NCI-H1436 treated with DMSO at 0.1 percent for 48 hours (cell line): ENCODE results near the gene GPS1.
"Not testable (repeated sequence)": the region's sequence is repeated elsewhere in the genome, so short reads cannot be mapped to it uniquely, and the experiment has no call there.

Source experiments
- DNase-seq: peaks from one replicate; lab custom pipeline; 2025; lab: John Stamatoyannopoulos, UW

Gene GPS1

DNA sequence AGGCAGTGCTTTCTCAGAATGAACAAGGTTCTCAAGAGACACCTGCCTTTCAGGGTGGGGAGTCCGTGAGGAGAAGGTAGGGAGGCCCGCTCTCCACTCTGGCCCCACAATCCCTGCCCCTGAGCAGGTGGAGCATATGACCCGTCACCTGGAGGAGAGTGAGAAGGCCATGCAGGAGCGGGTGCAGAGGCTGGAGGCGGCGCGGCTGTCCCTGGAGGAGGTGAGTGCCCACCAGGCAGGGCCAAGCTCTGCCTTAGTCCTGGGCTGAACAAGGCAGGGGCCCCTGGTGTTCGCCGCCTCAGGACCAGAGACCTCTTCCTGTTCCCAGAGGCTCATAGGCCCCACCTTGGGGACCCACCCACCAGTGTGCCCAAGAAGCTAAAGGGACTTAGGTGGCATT is 22.7 kb upstream of the GPS1 start:
- no peak for DNase-seq

DNA sequence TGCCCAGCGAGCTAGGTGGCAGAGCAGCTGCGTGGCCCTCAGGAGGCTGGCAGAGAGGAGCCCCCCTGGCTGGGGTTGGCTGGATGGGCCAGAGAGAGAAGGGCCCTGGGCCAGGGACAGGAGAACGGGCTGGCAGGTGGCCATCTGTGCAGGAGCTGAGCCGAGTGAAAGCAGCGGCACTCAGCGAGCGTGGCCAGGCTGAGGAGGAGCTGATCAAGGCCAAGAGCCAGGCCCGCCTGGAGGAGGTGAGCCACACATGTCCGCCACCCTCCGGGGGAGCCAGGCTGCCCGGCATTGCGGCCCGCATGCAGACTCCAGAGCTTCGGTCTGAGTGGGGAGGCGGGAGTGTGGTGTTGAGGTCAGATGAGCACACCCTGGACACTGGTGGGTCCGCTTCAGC is 22.3 kb upstream of the GPS1 start:
- DNase-seq, result no peak

DNA sequence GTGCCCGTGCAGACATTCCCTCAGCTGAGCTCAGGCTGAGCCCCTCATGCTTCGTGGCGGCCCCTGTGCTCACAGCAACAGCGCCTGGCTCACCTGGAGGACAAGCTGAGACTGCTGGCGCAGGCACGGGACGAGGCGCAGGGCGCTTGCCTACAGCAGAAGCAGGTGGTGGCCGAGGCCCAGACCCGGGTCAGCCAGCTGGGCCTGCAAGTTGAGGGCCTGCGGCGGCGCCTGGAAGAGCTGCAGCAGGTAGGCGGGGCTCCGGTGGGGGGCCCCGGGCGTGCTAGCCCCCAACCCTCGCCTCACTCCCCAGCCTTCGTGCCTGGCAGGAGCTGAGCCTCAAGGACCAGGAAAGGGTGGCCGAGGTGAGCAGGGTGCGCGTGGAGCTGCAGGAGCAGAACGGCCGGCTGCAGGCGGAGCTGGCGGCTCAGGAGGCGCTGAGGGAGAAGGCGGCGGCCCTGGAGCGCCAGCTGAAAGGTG is 21.7 kb upstream of the GPS1 start:
- no peak for DNase-seq

GRCh38 chr17:82030470-82031302 is 21.0 kb upstream of the GPS1 start:
- DNase-seq, result no peak

GRCh38 chr17:82031303-82031884 is 20.3 kb upstream of the GPS1 start, which contains the start of gene RAC3:
Gene RAC3, plus strand, starts transcription at chr17:82031678. Its CDS starts 84 bp downstream, at chr17:82031762.
- DNase-seq, result no peak

DNA sequence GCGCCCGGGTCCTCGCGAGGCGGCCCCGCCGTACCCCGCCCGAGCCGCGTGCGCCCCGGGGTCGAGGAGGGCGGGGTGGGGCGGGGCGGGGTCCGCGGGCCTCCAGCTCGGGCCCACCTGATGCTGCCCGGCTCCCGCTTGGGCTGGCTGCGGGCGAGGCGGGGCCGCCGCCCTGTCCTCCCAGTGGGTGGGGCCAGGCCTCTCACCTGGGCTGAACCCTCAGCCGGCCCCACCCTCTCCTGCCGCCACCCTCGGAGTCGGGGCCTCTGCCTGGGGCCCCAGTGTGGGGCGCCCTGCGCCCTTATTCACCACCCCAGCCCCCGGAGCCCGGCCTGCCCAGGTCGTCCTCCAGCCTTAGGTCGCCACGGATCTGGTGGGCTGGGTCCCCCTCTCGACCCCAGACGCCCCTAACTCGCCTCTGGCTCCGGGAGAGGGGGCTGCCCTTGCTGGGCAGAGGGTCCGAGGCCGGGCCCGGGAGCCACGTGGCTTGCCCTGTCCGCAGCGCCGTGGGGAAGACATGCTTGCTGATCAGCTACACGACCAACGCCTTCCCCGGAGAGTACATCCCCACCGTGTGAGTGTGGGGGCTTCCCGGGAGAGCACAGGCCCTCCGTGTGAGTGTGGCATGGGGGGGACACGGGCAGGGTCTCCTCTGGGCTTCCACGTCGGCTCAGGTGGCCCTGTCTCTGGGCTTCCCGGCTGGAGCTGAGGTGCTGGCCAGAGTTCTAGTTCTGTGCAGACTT is 19.6 kb upstream of the GPS1 start:
- DNase-seq, result no peak

GRCh38 chr17:82033359-82034085 is 18.2 kb upstream of the GPS1 start:
- no peak for DNase-seq

DNA sequence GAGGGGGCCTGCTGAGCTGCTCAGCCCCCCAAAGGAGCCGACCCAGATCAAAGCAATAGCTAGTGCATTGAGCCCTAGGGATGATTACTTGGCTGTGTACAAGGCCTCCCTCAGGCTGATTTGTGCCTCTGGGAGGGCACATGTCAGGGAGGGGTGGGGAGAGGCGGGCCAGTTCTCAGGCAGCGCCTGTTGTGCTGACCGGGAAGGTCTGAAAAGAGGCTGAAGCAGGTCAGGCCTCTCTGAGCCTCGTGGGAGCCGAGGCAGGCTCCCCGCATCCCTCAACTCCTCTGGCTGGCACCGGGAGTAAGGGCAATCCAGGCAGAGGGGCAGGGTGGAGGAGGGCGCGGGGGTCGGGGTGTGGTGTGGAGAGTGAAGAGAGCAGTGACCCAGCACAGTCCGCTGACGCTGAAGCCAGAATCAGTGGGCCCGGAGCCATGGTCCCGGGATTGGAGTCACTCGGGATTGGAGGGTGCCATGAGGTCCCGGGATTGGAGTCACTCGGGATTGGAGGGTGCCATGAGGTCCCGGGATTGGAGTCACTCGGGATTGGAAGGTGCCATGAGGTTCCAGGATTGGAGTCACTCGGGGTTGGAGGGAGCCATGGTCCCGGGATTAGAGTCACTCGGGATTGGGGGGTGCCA is 17.2 kb upstream of the GPS1 start:
- no peak for DNase-seq

GRCh38 chr17:82035488-82035887 is 16.2 kb upstream of the GPS1 start:
- DNase-seq, result no peak

DNA sequence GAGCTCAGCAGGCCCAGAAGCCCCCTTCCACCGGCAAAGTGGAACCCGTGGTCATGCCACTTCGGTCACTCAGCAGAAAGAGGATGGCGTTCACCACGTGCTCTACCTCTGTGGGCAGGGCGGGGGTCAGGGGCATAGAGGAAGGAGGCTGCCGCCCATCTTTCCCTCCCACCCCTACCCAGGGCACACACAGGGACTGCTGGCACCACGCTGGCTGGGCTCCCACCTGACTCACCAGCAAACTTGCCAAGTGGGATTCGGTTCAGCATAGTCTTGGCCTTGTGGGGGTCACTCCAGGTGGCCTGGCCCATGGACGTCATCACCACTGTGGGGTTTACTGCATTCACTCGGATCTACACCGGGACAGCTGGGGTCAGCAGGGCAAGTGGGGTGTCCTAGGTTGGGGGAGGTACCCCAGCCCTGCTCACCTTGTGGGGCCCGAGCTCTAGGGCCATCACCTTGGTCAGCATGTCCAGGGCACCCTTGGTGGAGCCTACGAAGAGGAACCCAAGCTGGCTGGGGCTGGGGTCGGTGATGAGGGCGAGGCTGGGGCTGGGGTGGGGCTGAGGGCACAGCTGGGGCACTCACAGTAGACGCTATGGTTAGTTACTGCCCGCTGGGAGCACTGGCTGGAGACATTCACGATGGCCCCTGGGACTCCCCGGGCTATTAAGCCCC is 15.6 kb upstream of the GPS1 start:
- no peak for DNase-seq

- DNase-seq, result no peak
Observed at GRCh38 chr17:82036634-82037091, 15.0 kb upstream of the GPS1 start.

GRCh38 chr17:82037092-82037888 is 14.4 kb upstream of the GPS1 start, which contains the start of gene DCXR:
Gene DCXR, minus strand, starts transcription at chr17:82037697. Its CDS starts 15 bp downstream, at chr17:82037682.
- DNase-seq, result peak; percentile 84

DNA sequence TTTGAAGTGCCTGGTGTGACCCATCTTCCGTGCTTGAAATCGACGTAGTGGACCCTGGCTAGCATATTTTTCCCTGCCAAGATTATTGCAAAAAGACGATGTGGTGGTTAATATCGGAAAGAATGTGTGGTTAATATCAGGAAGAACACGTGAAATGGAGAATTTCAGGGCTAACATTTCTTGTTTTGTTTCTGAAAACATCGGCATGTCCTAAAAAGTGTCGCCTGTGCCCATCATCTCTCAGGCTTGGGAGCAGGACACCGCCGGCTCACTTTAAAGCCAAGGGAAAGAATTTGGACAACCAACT is 13.9 kb upstream of the GPS1 start:
- no peak for DNase-seq

- DNase-seq, result not testable (repeated sequence)
Observed at GRCh38 chr17:82038796-82039409, 12.8 kb upstream of the GPS1 start.

DNA sequence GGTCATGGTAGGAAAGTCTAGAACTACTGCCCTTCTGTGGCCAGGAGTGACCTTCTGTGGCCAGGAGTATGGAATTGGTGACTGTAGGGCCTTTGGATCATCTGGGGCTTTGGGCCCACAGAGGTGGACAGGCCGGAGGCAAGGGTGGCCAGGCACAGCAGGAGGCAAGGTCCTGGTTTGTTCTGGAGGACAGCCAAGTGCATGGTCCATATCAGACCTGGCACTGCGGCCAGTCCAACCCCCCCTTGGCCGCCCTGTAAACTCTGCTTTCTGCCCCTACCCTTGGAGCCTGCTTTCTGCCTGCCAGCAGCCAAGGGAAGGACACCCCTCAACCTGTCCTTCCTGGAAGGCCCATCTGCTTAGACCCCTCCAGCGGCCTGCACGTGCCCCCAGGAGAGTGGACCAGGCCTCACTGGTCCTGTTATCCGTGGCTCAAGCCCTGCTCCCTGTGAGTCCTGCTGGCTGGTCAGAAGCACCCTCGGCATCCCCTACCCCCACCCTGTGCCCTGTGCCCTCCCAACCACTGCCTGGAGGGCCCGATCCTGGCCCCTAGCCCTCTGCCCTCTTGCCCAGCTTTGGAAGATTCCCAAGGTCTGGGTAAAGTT is 11.9 kb upstream of the GPS1 start:
- DNase-seq, result no peak

GRCh38 chr17:82041144-82041814 is 10.4 kb upstream of the GPS1 start:
- DNase-seq, result no peak

DNA sequence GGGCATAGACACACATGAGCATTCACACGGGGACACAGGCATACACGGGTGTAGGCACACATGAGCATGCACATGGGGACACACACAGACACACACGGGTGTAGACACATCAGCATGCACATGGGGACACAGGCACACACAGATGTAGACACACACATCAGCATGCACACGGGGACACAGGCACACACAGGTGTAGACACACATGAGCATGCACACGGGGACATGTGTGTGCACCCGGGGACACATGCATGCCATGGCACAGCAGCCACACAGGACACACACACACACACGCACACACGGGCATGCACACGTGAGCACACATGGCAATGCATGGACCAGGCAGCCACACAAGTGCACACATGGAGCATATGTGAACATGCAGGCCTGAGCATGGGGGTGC is 9.0 kb upstream of the GPS1 start:
- no peak for DNase-seq

DNA sequence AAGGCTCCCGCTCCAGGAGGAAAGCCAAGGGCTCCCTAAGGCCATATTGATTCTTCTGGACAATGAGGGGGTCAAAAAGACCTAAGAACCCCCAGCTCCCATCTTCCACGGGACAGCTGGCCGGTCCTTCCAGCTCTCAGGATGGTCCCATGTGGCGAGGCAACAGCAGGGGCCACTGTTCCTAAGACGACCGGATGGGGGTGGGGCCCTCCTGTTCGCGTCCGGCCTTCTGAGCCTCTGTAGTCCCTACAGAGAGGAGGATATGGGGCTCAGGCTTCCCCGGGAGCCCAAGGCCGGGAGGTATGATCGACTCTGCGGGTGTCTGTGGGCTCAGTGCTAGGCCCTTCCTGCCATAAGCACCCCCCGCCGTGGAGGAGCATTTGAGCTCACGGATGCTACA is 8.2 kb upstream of the GPS1 start:
- DNase-seq, result no peak
